HS-5 (cell line): Measurements from ENCODE around the gene XRN1.
"Not testable (repeated sequence)": the region's sequence is repeated elsewhere in the genome, so short reads cannot be mapped to it uniquely, and the experiment has no call there.

Source experiments
- DNase-seq: peaks from one replicate; pipeline ENCODE4 v3.0.0-alpha.2; 2012; ENCODE audit warnings: low read depth

Gene XRN1, protein sequence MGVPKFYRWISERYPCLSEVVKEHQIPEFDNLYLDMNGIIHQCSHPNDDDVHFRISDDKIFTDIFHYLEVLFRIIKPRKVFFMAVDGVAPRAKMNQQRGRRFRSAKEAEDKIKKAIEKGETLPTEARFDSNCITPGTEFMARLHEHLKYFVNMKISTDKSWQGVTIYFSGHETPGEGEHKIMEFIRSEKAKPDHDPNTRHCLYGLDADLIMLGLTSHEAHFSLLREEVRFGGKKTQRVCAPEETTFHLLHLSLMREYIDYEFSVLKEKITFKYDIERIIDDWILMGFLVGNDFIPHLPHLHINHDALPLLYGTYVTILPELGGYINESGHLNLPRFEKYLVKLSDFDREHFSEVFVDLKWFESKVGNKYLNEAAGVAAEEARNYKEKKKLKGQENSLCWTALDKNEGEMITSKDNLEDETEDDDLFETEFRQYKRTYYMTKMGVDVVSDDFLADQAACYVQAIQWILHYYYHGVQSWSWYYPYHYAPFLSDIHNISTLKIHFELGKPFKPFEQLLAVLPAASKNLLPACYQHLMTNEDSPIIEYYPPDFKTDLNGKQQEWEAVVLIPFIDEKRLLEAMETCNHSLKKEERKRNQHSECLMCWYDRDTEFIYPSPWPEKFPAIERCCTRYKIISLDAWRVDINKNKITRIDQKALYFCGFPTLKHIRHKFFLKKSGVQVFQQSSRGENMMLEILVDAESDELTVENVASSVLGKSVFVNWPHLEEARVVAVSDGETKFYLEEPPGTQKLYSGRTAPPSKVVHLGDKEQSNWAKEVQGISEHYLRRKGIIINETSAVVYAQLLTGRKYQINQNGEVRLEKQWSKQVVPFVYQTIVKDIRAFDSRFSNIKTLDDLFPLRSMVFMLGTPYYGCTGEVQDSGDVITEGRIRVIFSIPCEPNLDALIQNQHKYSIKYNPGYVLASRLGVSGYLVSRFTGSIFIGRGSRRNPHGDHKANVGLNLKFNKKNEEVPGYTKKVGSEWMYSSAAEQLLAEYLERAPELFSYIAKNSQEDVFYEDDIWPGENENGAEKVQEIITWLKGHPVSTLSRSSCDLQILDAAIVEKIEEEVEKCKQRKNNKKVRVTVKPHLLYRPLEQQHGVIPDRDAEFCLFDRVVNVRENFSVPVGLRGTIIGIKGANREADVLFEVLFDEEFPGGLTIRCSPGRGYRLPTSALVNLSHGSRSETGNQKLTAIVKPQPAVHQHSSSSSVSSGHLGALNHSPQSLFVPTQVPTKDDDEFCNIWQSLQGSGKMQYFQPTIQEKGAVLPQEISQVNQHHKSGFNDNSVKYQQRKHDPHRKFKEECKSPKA (N-terminal part only)

DNA sequence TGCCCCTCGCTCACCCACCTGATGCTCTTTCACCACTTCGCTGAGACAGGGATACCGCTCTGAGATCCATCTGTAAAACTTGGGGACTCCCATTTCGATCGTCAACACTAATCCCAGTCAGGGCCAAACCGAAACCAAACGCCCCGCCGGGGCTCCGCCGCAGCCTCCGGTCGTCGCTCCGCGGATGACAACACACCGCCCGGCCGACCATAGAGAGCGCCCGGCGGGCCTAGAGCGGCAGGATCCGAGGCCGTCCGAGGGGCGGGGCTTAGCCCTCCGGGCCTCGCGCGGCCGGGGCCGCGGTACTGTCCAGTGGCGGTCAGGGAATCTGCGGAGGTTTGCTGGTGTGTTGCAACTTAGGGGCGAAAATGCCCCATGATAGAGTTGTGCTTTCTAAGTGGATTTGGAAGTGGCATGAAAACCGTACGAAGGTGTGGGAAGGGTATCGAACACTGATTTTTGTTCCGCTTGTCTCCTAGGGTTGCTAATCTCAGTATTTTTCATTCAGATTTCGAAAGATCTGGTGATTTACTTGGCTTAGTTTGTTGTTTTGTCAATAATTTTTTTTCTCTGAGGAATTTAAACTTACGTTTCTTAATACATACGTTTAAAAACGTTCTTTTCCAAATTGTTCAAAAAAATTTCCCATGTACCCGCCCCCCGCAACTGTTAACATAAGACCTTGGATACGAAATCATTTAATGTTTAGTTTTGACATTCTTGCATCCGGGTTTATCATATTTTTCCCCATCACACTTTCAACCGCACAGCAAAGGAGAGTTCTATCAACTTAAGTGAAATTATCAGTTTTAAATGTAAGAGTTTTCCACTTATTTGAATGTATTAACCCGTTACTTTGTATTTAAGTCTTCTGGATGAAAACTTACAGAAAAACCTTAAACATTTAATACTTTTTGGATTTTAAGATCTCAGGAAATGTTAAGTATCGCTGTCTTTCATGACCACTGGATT is at the start of gene XRN1:
Gene XRN1 (minus strand): TSS at position 186 of the 972 bp plus-strand sequence. CDS start 93 bp downstream, at position 93.
- peak; percentile 71 for DNase-seq

DNA sequence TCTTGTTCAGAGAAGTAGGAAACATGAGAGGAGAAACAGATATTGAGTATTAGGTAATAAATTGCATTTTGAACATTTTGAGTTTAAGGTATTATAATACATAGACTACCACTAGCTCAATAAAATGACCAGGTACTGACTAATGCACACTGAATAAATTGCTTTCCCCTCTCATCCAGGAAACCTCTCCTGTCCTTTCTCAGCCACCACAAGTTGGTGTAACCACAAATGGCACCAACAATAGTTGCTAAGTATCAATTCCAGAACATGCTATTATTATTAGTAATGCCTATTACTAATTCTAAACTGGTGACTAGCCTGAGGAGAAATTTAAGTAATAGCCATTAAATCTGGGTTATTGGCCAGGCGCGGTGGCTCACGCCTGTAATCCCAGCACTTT is 47.3 kb upstream of the XRN1 start:
- no peak for DNase-seq

DNA sequence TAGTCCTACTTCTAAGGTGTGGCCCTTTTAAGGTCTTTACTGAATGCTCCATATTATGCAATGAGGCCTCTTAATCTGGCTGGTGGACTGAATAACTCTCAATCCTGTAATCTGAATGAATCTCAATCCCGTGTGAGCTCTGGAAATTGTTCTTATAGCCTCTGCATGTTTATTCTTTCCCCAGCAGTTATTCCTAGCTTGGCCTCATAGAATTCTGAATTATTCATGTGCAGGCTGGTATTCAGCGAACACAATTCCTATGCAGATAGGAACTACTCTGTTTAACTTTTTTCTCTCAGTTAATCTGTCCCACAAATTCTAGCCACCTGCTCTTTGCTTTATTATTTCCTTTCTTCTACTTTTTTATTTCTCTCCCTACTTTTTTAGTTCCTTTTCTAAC is 44.3 kb upstream of the XRN1 start:
- DNase-seq, result no peak

DNA sequence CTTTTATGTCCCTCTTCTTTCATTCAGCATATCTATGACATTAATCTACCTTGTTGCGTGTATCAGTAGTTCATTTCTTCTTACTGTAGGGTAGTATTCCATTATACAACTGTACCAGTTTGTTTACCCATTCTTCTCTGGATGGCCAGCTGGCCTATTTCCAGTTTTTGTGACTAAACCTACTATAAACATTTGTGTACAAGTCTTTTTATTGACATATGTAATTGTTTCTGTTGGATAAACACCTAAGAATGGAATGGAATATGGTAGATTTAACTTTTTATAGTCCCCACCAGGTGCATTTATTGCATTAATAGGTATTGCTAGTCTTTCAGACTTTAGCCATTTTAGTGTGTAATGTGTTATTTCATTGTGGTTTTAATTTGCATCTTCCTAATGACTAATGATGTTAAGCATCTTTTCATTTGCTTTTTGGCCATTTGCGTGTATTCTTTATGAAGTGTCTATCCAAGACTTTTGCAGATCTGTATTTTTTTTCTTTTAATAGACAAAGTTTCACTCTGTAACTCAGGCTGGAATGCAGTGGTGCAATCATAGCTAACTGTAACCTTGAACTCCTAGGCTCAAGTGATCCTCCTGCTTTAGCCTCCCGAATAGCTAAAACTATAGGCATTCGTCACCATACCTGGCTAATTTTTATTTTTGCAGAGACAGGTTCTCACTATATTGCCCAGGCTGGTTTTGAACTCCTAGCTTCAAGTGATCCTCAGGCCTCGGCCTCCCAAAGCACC is 41.9 kb upstream of the XRN1 start:
- DNase-seq, result no peak

DNA sequence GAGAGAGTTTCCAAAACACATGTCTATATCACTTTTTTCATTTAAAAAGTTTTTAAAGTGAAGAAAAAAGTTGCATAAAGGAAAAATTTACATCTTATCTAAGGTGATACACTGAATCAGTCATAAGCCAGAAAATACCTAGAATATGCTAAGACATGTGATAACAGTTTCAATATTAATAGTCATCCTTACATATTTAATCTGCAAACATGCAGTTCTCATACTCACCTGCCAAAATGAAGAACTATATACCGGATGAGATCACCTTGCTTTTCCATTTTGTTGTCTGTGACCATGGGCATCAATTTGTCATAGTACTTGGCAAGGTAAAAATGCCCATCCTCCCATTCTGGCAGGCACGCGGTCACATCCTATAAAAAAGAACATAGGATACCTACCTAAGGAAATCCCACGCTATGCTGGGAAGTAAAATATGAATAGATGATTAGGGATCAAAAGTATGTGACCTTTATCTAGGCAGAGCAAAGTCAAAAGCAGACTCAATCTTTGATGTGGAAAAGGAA is 37.1 kb upstream of the XRN1 start:
- no peak for DNase-seq

DNA sequence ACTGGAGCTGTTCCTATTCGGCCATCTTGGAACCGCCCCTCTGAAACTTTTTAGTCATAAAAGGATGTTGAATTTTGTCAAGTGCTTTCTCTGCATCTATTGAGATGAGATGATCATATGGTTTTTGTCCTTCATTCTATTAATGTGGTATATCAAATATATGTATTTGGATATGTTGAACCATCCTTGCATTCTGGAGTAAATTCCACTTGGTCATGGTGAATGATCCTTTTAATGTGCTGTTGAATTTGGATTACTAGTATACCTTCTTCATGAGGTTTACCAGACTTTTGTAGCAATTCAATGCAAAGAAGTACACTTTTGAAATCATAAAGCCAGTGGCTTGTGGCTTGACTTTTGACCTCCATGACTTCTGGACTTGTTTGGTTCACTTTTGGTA is 33.4 kb upstream of the XRN1 start:
- DNase-seq, result no peak

DNA sequence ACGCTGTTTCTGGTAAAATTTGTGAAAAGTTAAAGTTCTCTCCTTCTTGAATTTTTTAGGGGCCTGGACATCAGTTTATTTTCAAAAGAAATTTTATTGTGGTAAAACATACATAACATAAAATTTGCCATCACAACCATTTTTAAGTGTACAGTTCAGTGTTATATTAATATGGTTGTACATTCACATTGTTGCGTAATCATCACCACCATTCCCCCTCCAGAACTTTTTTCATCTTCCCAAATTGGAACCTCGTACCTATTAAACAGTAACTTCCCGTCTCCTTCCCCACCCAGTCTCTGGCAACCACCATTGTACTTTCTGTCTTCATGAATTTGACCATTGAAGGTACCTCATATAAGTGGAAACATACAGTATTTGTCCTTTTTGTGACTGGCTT is 23.0 kb upstream of the XRN1 start:
- DNase-seq, result no peak

DNA sequence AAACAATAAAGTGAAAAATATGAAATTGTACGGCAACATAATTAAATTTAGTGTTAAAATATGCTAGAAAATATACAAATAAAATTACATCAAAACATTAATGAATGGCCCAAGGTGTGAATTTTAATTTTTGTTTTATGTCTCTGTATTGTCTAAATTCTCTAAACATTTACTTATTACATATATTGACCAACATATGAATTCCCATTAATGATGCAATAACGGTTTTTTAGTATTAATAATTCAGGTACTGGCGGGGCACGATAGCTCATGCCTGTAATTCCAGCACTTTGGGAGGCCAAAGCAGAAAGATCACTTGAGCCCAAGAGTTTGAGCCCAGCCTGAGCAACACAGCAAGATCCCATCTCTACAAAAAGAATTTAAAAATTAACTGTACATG is 20.6 kb upstream of the XRN1 start:
- no peak for DNase-seq

DNA sequence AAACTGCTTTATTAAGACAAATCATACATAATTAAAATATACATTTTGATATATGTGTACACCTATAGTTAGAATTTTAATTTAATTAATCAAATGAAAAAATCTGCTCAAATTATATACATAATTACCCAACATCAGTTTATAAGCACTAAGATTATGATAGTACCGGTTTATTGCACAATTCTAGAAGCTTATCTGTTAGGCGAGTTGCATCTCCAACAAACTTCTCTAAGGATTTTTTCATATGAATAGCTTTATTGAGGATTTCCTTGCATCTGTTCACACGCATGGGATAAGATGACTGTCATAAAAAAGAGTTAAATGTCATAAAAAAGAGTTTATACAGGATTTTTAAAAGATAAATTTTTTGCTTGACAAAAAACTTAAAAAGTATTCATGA is 19.9 kb upstream of the XRN1 start:
- no peak for DNase-seq

DNA sequence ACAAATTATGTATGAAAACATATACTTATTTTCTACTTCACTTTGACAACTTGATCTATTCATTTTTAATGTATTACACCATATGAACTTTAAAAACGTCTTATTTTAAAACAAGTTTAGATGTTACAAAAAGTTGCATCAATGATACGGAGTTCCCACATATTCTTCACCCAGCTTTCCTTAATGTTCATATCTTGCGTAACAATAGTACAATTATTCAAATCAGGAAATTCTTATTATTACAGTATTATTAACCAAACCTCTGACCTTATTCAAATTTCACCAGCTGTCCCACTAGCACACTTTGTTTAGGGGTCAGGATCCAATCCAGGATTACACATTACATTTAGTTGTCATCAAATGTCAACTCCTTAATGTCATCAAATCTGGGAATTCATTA is 12.9 kb upstream of the XRN1 start:
- DNase-seq, result no peak

DNA sequence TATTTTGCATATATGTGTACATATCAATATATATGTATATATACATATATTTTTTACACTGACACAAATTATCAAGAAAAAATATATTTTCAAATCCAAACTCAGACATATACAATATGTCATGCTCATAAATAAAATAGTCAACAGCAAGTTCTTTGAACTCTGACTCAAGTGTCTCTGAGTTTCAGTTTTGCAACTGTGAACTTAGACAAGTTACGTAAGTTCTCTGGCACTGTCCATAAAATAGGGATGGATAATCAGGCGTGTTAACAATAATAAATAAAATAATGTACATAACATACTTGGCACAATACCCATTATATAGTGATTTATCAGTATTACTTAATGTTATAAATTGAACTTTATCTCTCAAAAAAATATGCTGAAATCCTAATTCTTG is 12.1 kb upstream of the XRN1 start:
- no peak for DNase-seq

DNA sequence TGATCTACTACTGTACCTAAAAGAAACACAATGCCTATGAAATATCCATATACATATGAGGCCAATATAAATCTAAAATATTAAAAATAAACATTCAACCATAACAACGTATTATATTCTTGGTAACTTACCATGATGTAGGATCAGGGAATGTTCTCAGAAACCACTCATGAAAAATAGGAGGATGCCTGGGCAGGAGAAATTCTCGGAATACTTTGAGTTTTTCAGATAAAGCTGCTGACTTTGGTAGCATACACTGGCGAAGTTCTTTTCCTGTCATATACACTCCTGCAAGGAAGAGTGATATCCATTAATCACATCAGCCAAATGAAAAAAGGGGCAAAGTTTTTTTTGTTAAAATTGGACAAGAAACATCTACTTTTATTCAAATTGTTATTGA is 11.3 kb upstream of the XRN1 start:
- no peak for DNase-seq

DNA sequence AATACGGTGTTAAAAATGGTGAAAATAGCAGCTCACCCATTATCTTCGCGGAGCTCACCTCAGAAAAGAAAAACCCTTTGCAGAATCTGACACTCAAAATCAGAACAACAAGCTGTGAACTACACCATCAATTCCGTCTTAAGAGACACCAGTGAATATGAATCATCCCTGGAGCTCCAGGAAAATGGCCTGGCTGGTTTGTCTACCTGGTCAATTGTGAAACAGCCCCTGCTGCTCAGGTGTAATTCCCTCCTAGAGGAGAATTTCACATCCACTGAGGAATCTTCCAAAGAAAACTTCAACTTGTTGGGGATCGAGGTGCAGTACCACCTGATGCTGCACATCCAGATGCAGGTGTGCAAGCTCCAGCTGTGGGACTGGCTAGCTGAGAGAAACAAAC is 3.0 kb upstream of the XRN1 start:
- DNase-seq, result no peak

DNA sequence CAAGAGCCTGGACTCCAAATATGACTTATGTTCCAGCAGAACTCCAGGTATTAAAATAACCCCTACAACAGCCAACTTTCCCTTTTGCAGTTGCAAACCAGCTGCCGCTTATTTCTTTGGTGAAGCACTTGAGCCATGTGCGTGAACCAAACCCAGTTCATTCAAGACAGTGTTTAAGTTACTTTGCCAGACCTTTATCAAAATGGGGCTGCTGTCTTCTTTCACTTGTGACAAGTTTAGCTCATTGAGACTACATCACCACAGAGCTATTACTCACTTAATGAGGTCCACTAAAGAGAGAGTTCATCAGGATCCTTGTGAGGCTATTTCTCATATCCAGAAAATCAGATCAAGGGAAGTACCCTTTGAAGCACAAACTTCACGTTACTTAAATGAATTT is 2.4 kb upstream of the XRN1 start:
- DNase-seq, result no peak

DNA sequence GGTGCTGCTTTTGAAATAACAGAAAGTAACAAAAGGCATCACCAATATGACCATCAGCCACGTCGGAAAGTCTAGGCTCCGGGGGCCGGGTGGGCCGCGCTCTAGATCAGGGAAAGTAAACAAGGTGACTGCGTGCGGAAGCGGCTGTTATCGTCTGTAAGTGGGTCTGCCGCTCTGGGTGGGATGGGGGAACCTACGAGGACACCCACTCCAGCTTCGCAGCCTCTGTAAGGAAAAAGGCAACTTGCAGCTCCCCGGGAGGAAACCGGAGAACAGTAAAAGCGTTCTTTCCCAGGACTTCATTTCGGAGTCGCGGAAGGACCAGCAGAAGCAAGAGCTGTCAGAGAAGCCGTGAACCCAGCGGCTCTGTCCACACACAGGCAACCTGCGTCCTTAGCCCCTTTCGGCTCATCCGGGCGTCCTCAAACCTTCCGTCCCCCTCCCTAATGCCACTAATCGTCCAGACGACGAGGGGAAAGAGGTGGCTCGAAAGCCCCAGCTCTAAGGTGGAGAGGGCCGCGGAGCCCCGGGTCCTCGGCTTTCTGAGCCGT is 461 bp downstream of the XRN1 start:
- DNase-seq, result peak; percentile 34

DNA sequence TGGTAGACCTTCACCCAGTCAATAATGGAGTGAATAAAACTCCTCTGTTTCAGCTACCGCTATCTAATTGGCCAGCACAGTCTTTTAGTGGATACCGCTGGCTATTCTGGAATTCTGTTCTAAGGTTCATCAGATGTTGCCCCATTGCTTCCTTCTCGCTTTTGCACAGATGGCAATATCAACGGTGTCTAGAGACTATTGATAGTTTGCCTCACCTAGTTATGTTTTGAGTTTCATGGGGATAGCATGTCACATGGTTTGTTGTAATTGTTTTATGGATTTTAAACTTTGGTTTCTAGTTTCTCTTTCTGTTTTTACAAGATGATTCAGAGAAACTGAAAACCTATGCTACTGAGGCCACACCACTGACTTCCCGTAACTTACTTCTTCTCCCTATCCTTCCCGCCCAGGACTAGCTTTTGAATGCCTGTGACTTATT is 2.0 kb downstream of the XRN1 start:
- no peak for DNase-seq

DNA sequence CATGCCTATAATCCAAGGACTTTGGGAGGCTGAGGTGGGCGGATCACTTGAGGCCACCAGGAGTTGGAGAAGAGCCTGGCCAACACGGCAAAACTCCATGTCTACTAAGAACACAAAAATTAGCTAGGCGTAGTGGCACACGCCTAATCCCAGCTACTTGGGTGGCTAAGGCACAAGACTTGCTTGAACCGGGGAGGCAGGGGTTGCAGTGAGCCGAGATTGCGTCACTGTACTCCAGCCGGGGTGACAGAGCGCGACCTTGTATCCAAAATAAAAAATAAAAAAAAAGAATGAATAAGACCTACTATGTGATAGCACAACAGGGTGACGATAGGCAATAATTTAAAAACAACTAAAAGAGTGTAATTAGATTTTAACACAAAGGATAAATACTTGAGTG is 3.5 kb downstream of the XRN1 start:
- DNase-seq, result no peak

DNA sequence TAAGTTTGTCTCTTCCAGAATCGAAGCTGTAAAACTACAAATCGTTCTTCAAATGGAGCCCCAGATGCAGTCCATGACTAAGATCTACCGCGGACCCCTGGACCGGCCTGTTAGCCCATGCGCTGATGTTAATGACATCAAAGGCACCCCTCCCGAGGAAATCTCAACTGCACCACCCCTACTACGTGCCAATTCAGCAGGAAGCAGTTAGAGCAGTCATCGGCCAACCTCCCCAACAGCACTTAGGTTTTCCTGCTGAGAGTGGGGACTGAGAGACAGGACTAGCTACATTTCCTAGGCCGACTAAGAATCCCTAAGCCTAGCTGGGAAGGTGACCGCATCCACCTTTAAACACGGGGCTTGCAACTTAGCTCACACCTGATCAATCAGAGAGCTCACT is 4.8 kb downstream of the XRN1 start:
- not testable (repeated sequence) for DNase-seq

DNA sequence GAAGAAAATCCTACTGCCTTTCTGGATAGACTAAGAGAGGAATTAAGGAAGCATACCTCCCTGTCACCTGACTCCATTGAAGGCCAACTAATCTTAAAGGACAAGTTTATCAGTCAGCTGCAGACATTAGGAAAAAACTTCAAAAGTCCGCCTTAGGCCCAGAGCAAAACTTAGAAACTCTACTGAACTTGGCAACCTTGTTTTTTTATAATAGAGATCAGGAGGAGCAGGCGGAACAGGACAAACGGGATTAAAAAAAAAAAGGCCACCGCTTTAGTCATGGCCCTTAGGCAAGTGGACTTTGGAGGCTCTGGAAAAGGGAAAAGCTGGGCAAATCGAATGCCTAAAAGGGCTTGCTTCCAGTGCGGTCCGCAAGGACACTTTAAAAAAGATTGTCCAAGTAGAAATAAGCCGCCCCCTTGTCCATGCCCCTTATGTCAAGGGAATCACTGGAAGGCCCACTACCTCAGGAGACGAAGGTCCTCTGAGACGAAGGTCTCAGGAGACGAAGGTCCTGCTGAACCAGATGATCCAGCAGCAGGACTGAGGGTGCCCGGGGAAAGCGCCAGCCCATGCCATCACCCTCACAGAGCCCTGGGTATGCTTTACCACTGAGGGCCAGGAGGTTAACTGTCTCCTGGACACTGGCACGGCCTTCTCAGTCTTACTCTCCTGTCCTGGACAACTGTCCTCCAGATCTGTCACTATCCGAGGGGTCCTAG is 8.2 kb downstream of the XRN1 start:
- not testable (repeated sequence) for DNase-seq
